ENCODE results near the gene FTO. TPM values are rescaled to one million over a fixed set of nuclear protein-coding genes. Genes with fewer than 3 reads are reported as not detected.

Gene FTO
- total and polyA plus RNA-seq, 3 donors from 2014 or later: 32.4 to 64.7 (median 50.3) TPM

GRCh38 chr16:53805752-53806151 is 101.8 kb downstream of the FTO start:
- H3K4me3 ChIP-seq: no peak overlapping the region
- H3K36me3 ChIP-seq (ENCODE audit: low read depth, missing control alignments): no peaks in the 10 kb centered on the region
- H3K27ac ChIP-seq: no peak overlapping the region
- TF ChIP-seq CTCF (IDR thresholded peaks at IDR 0.05): no peak
- no peak for TF ChIP-seq POLR2A (IDR thresholded peaks at IDR 0.05)
- no peak for DNase-seq
- WGBS, 2 donors: 85 to 88% methylated on average over 4 of the region's 4 CpGs
- intact Hi-C loops (cut with DNase I; ENCODE audit: low total_unique reads): no loop called here
- no peaks in the 10 kb centered on the region for H3K27me3 ChIP-seq
- H3K4me1 ChIP-seq: no peaks in the 10 kb centered on the region
- no peaks in the 10 kb centered on the region for H3K9me3 ChIP-seq

- no peak for TF ChIP-seq POLR2A (IDR thresholded peaks at IDR 0.05)
- no peak for TF ChIP-seq CTCF (IDR thresholded peaks at IDR 0.05)
- Histone ChIP-seq H3K9me3 (no peaks in the 10 kb centered on the region), H3K4me3 (no peak overlapping the region), H3K36me3 (ENCODE audit: low read depth, missing control alignments) (no peaks in the 10 kb centered on the region), H3K27ac (no peak overlapping the region), H3K27me3 (no peaks in the 10 kb centered on the region), H3K4me1 (no peaks in the 10 kb centered on the region)
- intact Hi-C loops (cut with DNase I; ENCODE audit: low total_unique reads): no loop called here
- no peak for DNase-seq
- WGBS, 2 donors: 86 to 91% methylated on average over 8 of the region's 8 CpGs
Observed at GRCh38 chr16:53809088-53809932, 105.4 kb downstream of the FTO start.

GRCh38 chr16:53812914-53813313 is 109.0 kb downstream of the FTO start:
- WGBS, 2 donors: 60 to 68% methylated on average over 2 of the region's 2 CpGs
- H3K4me3 ChIP-seq: no peak overlapping the region
- no peaks in the 10 kb centered on the region for H3K4me1 ChIP-seq
- intact Hi-C loops (cut with DNase I; ENCODE audit: low total_unique reads): no loop called here
- H3K27me3 ChIP-seq: no peaks in the 10 kb centered on the region
- H3K9me3 ChIP-seq: no peaks in the 10 kb centered on the region
- TF ChIP-seq POLR2A (IDR thresholded peaks at IDR 0.05): no peak
- H3K27ac ChIP-seq: no peak overlapping the region
- H3K36me3 ChIP-seq (ENCODE audit: low read depth, missing control alignments): no peaks in the 10 kb centered on the region
- DNase-seq: no peak

GRCh38 chr16:53814801-53815200 is 110.8 kb downstream of the FTO start:
- H3K4me1 ChIP-seq: no peaks in the 10 kb centered on the region
- H3K4me3 ChIP-seq: no peak overlapping the region
- H3K36me3 ChIP-seq (ENCODE audit: low read depth, missing control alignments): no peaks in the 10 kb centered on the region
- 94 to 95% methylated on average over 7 of the region's 7 CpGs for WGBS, 2 donors
- intact Hi-C loops (cut with DNase I; ENCODE audit: low total_unique reads): no loop called here
- no peak for DNase-seq
- TF ChIP-seq POLR2A (IDR thresholded peaks at IDR 0.05) (no peak), CTCF (IDR thresholded peaks at IDR 0.05) (no peak)
- H3K9me3 ChIP-seq: no peaks in the 10 kb centered on the region
- no peaks in the 10 kb centered on the region for H3K27me3 ChIP-seq
- no peak overlapping the region for H3K27ac ChIP-seq

GRCh38 chr16:53816211-53816836 is 112.4 kb downstream of the FTO start:
- H3K4me3 ChIP-seq: no peak overlapping the region
- WGBS, 2 donors: 95 to 98% methylated on average over 5 of the region's 5 CpGs
- intact Hi-C loops (cut with DNase I; ENCODE audit: low total_unique reads): no loop called here
- no peak overlapping the region for H3K27ac ChIP-seq
- no peaks in the 10 kb centered on the region for H3K4me1 ChIP-seq
- H3K27me3 ChIP-seq: no peaks in the 10 kb centered on the region
- TF ChIP-seq POLR2A (IDR thresholded peaks at IDR 0.05): no peak
- no peak for TF ChIP-seq CTCF (IDR thresholded peaks at IDR 0.05)
- no peak for DNase-seq
- no peaks in the 10 kb centered on the region for H3K9me3 ChIP-seq
- no peaks in the 10 kb centered on the region for H3K36me3 ChIP-seq (ENCODE audit: low read depth, missing control alignments)

Data from testis (tissue), 3 donors.